ENCODE data around the gene ITGB1BP2.
"Not testable (repeated sequence)": the region's sequence is repeated elsewhere in the genome, so short reads cannot be mapped to it uniquely, and the experiment has no call there.

Gene ITGB1BP2

DNA sequence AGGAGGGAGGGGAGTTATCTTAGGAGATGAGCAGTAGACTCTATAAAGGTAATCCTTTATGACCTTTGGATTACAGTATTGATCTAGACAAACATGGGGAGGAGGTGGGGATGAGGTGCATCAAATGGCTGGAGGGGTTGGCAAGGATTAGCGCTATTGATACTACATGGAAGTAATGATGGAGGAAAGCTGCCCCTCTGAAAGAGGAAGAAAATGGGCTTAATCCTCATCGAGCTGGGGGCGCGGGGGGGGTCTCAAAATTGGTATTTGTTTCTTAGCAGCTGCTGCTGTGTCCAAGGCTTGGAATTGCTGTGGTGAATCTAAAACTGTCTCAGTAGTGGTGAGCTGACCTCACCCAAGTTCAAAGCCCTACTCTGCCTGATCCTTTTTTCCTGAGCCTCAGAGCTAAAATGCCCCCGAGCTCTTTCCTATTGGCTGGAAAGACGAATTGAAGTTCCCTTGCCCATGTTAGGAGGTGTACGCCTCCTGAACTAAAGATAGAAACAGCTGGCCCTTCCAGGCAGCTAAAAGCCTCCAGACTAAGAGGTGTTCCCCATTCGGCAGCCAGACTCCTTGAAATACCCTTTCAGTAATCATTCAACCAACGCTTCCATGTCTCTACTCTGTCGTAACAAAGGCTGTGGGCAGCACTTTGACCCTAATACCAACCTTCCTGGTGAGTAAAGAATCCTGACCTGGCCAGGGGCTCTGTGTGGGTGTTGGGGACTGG lies at the start of gene ITGB1BP2:
Gene ITGB1BP2, plus strand, starts transcription at position 556 of the 730 bp plus-strand sequence. Its CDS starts 57 bp downstream, at position 613.
- no peak for DNase-seq (ENCODE audit: low read depth in 2 of 2)

DNA sequence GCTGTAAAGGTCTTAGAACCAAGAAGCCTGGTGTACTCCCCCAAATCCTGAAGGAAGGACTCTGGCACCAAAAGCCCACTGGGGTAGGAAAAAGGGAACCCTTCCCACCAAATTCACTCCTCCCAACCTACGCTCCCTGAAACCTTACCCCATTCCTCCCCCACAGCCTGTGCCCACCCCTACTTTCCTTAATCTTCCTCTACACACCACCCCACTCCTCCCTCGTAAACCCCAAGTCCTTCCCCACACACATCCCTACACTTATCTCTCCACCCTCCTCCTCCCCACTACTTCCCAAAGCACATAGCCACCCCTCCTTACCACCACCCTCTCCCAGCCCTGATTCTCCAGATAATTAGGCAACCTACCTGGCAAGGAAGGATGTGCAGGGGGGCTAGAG lies 49.3 kb upstream of the ITGB1BP2 start:
- no peak for DNase-seq (ENCODE audit: low read depth in 2 of 2)

GRCh38 chrX:71253253-71254091 lies 48.1 kb upstream of the ITGB1BP2 start:
- DNase-seq (ENCODE audit: low read depth in 2 of 2) = peak; percentile 17 to 18

- DNase-seq (ENCODE audit: low read depth in 2 of 2) = peak; percentile 61 to 70
Observed at GRCh38 chrX:71254092-71254963, 47.2 kb upstream of the ITGB1BP2 start, which contains the start of gene ZMYM3. TSS of gene ZMYM3 (minus strand) at chrX:71254140. CDS start at chrX:71253255, 885 bp downstream.

GRCh38 chrX:71256051-71256450 lies 45.5 kb upstream of the ITGB1BP2 start:
- no peak for DNase-seq (ENCODE audit: low read depth in 2 of 2)

GRCh38 chrX:71256856-71257255 lies 44.7 kb upstream of the ITGB1BP2 start:
- no peak for DNase-seq (ENCODE audit: low read depth in 2 of 2)

DNA sequence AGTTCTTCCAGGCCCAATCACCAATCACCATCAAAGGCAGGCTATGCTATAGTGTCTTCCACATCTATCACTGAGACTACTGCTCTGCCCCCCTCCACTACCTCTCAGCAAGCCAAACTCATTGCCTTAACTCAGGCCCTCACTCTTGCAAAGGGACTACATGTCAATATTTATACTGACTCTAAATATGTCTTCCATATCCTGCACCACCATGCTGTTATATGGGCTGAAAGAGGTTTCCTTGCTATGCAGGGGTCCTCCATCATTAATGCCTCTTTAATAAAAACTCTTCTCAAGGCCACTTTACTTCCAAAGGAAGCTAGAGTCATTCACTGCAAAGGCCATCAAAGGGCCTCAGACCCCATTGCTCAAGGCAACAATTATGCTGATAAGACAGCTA lies 32.9 kb upstream of the ITGB1BP2 start:
- DNase-seq (ENCODE audit: low read depth in 2 of 2) = not testable (repeated sequence)

- DNase-seq (ENCODE audit: low read depth in 2 of 2) = no peak
Observed at GRCh38 chrX:71269801-71270395, 31.7 kb upstream of the ITGB1BP2 start.

DNA sequence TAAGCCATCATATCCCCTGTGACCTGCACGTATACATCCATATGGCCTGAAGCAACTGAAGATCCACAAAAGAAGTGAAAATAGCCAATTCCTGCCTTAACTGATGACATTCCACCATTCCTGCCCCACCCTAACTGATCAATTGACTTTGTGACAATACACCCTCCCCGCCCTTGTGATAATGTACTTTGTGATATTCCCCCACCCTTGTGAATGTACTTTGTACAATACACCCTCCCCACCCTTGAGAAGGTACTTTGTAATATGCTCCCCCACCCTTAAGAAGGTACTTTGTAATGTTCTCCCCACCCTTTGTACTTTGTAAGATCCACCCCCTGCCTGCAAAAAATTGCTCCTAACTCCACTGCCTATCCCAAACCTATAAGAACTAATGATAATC lies 29.2 kb upstream of the ITGB1BP2 start:
- DNase-seq (ENCODE audit: low read depth in 2 of 2) = not testable (repeated sequence)

DNA sequence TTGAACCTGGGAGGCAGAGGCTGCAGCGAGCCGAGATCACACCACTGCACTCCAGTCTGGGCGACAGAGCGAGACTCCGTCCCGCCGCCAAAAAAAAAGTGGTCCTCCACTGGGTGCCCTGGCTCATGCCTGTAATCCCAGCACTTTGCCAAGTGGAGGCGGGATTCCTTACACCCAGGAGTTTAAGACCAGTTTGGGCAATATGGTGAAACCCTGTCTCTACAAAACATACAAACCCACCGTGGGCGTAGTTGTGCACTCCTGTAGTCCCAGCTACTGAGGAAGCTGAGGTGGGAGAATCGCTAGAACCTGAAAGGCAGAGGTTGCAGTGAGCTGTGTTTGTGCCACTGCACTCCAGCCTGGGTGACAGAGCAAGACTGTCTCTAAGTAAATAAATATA lies 20.2 kb upstream of the ITGB1BP2 start:
- not testable (repeated sequence) for DNase-seq (ENCODE audit: low read depth in 2 of 2)

GRCh38 chrX:71282514-71283402 lies 18.8 kb upstream of the ITGB1BP2 start:
- peak; percentile 35 to 52 for DNase-seq (ENCODE audit: low read depth in 2 of 2)

DNA sequence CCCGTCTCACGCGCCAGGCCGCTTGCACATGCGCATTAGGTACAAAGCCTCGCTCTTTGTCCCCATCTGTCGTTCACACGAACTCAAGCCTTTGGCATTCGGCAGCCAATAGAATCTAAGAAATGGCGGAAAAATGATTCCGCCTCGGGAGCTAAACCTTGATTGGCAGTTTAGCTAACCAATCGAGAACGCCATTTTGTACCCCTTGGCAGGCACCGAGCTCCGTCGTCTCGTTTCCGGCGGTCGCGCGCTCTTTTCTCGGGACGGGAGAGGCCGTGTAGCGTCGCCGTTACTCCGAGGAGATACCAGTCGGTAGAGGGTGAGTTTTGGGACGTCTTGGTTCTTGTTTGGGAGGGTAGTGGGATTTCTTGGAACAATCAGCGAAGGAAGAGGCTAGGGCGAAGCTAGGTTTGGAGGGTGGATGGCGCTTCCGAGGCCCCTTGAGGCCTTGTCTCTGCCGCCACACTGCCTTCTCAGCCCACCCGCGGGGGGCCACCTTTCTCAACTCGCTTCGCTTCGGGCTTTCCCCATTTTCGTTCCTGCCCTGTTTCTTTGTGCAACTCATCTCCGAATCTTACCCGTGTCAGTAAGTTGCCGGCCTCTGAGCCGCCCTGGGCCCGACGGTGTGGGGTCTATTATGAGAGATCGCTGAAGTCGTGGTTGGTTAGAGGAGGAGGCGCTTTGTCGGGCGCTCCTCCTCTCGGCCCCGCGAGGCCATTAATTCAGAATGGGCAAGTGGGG lies 18.0 kb upstream of the ITGB1BP2 start, which contains the start of gene NONO:
Gene NONO, plus strand, starts transcription at position 233 of the 741 bp plus-strand sequence. CDS start 7,003 bp downstream, outside the sequence.
- peak; percentile 62 to 82 for DNase-seq (ENCODE audit: low read depth in 2 of 2)

GRCh38 chrX:71285929-71286328 lies 15.6 kb upstream of the ITGB1BP2 start:
- no peak for DNase-seq (ENCODE audit: low read depth in 2 of 2)

- DNase-seq (ENCODE audit: low read depth in 2 of 2) = no peak
Observed at GRCh38 chrX:71291381-71291780, 10.2 kb upstream of the ITGB1BP2 start.

GRCh38 chrX:71292669-71293365 lies 8.7 kb upstream of the ITGB1BP2 start:
- no peak for DNase-seq (ENCODE audit: low read depth in 2 of 2)

GRCh38 chrX:71296806-71297205 lies 4.7 kb upstream of the ITGB1BP2 start:
- no peak for DNase-seq (ENCODE audit: low read depth in 2 of 2)

- no peak for DNase-seq (ENCODE audit: low read depth in 2 of 2)
Observed at GRCh38 chrX:71298119-71298518, 3.4 kb upstream of the ITGB1BP2 start.

DNA sequence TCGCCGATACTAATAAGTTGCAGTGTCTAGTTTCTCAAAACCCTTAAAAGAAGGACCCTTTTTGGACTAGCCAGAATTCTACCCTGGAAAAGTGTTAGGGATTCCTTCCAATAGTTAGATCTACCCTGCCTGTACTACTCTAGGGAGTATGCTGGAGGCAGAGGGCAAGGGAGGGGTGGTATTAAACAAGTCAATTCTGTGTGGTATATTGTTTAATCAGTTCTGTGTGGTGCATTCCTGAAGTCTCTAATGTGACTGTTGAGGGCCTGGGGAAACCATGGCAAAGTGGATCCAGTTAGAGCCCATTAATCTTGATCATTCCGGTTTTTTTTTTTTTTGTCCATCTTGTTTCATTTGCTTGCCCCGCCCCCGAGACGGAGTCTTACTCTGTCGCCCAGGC lies 1.5 kb upstream of the ITGB1BP2 start:
- not testable (repeated sequence) for DNase-seq (ENCODE audit: low read depth in 2 of 2)

GRCh38 chrX:71300495-71300894 lies 1.1 kb upstream of the ITGB1BP2 start:
- DNase-seq (ENCODE audit: low read depth in 2 of 2) = not testable (repeated sequence)
